Raji (cell line): ENCODE data around the gene SNCA.

Experiments
- POLR2A ChIP-seq: IDR thresholded peaks from 2 replicates; pipeline ENCODE4 v1.6.1; 2011; ENCODE audit warnings: low read depth, low read length, control low read depth; ENCODE audit not compliant: insufficient read depth

The SNCA gene

DNA sequence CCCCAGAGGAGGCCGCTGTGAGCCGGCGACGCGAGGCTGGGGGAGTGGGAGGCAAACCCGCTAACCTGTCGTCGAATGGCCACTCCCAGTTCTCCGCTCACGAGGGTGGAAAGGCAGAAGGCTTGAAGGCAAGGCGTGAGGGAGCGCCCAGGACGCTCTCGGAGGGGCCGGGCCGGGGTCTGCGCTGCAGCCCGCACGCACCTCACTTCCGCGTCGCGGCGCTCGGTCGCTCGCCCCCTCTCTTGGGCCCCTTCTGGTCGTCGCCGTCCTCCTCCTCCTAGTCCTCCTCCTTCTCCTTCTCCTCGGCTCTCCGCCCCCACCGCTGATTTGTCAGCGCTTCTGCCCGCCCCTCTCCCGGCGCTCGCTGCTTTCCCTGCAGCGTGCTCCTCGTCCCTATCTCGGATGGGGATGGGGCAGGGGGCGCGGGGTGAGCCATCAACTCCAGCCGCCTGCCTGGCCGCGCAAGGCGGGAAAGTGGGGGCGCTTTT, at the start of gene SNCA:
Gene SNCA (minus strand): TSS at position 265 of the 488 bp plus-strand sequence. CDS start 1,494 bp downstream, outside the sequence.
- TF ChIP-seq POLR2A = no peak

DNA sequence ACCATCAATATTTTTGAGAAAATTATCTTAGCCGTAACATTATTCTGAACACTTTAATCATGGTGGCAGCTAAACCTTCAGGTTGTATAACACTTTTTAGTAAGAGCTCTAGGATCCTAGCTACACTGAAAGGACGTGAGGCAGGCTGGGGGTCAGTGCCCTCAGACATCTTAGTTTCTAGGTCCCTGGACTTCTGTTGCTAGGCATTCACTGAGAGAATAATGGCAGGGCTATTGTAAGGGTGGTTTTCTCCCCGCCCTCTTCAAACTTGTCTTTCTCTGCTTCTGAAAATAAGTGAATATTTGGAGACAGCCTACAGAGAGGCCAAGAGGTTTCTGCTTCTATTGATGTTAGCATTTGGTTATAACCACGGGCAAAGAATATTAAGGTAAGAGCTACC, 42.3 kb upstream of the SNCA start:
- TF ChIP-seq POLR2A = no peak

DNA sequence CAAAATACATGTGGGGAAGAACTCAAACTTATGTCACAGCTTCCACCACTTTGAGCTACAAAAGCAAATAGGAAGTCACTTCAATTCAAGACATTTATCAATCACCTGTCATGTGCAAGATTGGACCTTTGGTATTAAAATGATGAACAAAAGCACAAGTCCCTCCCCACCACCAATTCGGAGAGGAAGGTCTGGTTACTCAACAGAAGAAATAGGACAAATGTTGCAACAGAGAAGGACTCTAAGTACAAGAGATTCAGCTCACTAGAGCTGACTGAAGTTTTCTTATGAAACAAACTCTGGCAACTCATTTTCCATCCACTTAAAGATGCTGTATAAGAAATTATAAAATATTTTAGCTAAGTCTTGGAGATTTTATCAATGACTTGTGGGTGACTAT, 41.6 kb upstream of the SNCA start:
- TF ChIP-seq POLR2A = no peak

DNA sequence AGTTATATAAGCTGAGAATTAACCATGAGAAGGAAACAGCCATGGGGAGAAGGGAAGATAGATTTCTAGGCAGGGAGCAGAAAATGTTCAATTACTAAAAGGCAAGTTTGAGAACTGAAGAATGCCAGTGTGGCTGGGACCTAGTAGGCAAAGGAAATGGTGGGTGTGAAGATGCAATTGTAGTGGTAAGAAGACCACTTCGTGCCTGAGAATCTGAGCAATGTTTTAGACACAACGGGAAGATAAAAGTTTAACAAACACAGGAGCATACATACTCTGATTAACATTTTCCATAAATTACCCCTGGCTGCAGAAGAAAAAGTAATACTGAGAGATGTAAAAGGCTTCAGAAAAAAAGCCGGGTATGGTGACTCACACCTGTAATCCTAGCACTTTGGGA, 39.6 kb upstream of the SNCA start:
- no peak for TF ChIP-seq POLR2A

DNA sequence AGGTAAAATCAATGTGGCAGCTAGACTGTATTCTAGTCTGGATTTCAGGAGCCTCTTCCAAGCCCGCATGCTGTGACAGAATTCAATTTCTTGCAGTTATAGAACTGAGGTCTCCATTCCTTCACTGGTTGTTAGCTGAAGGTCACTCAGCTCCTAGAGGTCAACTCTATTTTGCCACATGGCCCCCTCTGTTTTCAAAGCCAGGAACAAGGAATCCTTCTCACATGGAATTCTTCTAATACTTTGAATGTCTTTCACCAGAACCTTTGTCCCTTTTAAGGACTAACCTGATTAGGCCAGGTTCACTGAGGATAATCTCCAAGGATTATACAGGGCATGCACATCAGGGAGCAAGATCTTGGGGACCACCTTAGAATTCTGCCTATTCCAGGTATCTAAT, 34.2 kb upstream of the SNCA start:
- no peak for TF ChIP-seq POLR2A

DNA sequence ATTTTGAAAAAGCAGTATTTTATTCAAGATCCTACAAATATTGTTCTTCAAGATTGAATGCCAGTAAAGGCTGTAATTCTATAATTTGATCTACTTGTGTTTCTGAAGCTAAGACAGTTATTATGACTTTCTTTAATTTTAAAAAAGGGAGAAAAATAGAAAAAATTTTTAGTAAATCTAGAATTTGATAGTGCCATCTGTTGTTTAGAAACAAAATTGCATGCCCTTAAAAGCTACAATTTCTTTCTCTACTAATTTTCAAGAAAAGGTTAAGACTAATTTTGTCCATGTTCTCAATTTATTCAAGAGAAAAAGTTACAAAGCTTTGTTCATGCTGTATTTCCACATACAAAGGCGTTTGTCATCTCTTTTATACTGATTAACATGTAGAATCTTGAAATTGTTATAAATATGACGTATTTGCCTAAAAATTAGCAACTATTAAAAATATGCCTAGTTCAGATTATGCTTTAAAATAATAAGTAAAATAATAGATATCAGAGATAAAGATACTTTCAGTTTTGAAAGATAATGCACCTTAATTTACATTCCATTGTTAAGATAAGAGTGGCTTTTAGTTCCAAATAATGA, 32.1 kb upstream of the SNCA start:
- TF ChIP-seq POLR2A = no peak

DNA sequence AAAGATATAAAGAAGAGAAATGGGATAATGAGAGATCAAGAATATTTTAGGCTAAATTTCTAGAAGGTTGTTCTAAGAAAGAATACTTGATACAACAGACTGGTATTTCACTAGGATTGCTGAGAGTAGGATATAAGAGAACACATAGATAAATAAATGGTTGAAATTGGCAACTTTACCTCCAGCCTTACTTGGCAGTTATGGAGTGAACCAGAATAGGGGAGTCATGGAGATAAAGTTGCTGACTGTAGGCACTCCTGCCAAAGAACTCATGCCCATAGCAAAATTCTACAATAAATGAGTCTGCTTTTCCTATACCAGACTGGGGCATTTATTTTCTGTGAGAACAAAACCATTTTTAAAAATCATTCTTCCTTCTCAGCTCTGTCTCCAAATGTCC, 31.3 kb upstream of the SNCA start:
- TF ChIP-seq POLR2A = no peak

DNA sequence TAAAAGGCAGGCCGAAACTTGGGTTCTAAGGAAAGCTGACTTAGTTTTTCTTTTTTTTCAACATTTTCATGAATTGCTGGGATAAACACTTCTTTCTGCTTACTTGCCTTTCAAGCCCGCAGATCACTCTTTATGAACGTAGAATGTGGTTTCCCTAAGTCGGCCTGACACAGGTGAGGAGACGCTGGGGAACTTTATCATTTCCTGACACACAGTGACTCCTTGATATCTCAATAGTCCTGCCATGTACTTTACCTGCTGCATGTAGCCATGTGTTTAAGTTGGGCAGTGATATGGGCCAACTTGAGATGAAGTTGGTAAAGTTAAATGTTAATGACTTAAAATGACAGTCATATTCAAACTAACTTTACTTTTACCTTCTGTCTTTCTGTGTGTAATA, 26.6 kb upstream of the SNCA start:
- TF ChIP-seq POLR2A = no peak

DNA sequence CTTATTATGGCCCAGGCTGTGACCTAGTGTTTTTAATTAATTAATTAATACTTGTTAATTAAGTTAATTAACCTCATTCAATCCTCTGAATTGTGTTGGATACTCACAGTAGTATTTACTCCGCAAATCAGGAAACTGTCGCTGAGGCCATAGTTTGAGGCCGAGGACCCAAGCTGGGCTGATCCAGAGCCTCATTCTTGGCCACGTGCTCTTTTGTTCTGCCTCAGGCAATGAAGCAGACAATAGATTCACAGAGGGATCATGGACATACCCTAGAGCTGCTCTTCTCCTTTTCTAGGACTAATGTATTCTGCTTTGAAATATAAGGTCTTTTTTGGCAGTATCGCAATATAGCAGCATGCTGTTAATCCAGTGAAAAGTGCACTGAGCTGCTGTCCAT, 24.0 kb upstream of the SNCA start:
- no peak for TF ChIP-seq POLR2A

DNA sequence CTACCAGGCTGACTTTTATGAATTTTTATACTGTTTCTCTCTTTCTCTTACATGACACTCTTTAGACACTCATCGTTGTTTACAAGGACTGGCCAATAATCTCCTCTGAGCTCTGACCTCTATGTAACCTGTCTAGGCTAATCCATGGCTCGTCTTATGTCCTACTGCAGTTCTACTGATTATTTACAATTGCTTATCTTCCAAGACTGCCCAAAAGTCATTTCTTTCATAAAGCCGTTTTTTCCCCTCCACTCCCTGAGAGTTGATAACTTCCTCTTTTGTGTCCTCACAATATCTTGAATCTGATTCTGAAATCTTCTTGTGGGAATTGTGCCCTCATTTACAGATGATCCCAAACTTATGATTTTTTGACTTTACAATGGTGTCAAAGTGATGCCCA, 18.3 kb upstream of the SNCA start:
- no peak for TF ChIP-seq POLR2A

DNA sequence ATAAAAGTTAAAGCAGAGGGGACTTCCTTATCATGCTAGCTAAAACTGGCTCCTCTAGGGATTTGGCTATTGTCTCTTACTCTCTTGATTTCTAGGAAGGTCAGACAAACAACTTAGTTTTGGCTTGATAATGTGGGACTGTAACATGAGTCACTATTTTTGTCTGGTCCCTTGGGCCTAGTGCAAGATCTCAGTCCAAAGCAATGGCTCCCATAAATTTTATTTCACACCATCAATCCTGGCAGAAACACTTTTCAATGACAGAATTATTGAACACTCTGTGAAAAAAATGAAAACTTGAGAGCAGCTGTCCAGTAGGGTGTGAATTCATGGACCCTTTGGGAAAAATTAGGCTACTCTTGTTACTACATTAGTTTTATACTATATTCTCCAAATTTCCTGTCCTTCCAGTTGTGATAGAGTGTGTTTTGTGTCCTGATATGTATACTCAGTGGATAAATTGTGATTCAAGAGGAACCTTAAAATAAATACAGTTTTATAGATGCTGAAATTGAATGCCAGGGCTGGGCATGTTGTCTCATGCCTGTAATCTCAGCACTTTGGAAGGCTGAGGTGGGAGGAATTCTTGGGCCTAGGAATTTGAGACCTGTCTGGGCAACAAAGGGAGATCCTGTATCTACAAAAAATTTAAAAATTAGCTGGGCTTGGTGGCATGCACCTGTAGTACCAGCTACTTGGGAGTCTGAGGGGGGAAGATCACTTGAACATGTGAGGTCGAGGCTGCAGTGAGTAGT, 10.8 kb upstream of the SNCA start:
- no peak for TF ChIP-seq POLR2A

DNA sequence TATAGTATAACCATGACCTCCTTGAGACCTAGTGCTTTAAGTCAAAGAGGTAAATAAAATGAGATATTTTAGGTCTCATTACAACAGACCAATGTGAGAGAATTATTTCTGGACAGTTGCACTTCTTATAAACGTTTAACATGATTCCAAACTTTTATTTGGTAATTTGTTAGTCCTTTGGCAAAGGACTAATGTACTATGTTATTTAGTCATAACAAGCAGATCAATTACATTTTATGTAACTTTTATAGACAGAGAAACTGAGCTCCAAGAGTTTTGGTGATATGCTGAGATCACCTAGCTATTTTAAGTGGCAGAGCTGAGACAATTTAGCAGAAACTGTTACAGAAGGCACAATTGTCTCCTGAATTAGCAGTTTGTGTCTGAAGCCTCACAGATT, 2.6 kb upstream of the SNCA start:
- no peak for TF ChIP-seq POLR2A

DNA sequence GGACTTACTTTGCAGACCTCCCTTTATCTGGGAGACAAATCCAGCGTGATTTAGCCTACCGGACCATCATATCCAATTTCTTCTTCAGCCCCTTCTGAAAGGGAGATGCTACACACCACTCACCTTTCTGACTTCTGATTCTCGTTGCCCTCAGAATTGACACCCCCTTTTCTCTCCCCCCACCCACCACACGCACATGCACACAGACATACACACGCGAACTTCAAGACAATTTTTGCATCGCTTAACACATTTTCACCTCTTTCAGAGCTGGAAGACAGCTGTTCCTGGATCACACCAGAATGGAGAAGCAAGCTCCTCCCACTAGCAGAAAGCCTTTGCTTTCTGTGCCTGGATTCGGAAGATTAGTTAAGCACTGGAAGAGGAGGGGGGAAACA, 1.0 kb upstream of the SNCA start:
- no peak for TF ChIP-seq POLR2A

DNA sequence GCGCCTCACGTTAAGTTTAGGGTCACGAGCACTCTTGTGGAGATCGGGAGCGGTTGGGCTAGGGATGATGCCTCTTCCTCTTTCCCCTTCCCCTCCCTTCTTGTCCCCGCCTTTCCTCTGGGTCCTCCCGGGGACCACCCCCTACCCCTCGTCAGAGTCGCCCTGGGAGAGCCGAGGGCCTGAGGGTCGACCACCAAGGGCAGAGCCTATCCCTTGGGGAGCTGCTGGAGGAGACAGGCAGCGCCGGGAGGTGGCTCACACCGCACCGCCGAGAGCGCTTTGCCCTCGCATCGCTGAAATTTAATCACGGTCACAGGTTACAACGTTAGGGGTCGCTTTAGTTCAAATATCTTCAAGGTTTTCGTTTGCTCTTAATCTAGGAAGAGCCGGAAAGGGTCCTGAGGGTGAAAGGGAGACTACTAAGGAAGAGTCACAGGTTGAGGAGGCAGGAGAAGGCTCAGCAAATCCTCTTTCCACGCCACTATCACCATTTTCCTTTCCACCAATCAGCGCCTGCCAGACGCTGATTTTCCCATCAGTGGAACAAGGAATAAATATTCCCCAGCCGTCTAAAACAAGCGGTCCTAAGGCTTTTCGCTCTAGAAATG, 528 bp upstream of the SNCA start:
- no peak for TF ChIP-seq POLR2A

DNA sequence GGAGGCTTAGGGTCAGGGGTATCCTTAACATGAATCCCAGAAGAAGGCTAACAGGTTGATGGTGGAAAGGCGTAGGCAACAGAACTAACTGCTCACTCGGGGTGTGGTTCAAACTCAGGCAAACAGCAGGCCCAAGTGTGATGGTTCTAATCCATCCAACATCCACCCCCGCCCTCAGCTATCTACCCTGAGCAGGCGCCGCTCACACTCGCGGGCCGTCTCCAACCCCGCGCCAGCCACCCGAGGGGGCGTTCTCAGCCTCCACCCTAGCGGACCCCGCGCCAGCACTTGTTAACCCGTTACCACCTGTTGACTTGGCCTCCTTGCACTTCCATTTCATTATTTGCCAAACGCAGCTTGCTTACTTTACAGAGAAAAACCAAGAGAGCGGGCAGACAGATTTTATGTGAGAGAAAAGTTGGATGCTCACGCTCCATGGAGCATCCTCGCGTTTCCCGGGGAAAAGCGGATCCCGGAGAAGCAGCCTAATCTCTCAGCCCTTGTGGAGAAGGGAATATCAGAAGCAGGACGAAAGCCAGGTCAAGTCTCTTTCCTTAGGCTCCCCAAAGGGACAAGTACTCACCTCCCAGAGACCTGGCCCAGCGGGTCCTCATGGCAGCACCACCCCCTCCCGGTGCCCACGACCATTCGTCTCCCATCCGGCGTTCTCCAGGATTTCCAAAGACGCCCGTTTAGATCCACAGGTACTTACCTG, 773 bp downstream of the SNCA start:
- TF ChIP-seq POLR2A = no peak

DNA sequence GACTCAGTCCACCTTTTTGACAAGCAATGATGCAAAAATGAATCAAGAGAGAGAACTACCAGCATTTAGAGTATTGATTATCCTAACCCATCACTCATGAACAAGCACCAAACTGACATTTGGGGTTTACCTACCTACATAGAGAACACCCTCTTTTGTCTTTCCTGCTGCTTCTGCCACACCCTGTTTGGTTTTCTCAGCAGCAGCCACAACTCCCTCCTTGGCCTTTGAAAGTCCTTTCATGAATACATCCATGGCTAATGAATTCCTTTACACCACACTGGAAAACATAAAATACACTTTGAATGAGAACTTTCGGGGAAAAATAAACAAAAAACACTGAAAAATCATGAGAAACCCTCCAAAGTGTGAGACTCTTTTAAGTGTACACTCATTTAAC, 1.5 kb downstream of the SNCA start:
- TF ChIP-seq POLR2A = no peak

DNA sequence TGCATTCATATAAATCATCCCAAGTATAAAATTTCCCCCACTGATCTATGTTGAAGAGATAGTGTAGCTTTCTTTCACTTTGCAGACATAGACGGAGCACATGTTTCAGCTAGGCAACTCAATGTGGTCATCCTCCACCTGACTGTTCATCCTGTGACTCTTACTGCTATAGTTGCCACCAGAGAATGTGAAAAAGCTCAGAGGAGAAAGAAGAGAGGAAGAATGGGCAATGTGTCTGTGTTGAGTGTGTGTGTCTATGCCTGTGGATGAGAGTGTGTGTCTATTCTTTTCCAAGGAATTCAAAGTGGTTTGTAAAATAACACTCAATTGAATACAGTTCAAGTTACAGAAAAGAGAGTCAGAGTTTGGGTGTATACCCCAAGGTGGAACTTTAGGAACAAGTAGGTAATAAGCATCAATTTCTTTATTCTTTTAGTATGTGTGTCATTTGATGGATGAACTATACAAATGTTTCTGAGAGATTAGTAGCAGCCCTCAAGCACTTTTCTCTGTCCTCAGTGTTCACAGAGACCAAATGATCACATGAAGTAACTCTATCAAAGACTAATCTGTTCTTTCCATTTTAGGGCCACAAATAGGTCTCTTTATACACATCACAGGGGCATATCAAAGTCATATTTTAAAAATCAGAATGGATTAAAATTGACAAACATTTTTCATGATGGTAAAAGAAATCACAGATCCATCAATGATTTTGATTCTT, 2.3 kb downstream of the SNCA start:
- no peak for TF ChIP-seq POLR2A
